SK-N-SH (cell line): ENCODE results near the gene SLC6A13. TPM values are rescaled to one million over a fixed set of nuclear protein-coding genes. Genes with fewer than 3 reads are reported as not detected.

Experiments used
- CTCF ChIA-PET: fragments of 300-600, 350-600 bp; formaldehyde crosslinking; extraction: SDS; loops from one replicate; lab custom pipeline; 2021; lab: Yijun Ruan, JAX
- POLR2A ChIA-PET: fragments of 350-600 bp; sonication (Branson Sonifier 250); formaldehyde crosslinking; extraction: SDS; loops from one replicate; lab custom pipeline; 2020; ENCODE audit warnings: antibody characterized with exemption, inconsistent platforms; lab: Yijun Ruan, JAX
- DNase-seq: peaks from one replicate; pipeline ENCODE4 v3.0.0; 2012
- H2AFZ ChIP-seq: fragments of 200-600 bp; sonication (generic); 2 replicates; pipeline ENCODE4 v1.8.1; 2016; ENCODE audit warnings: antibody characterized with exemption, mild to moderate bottlenecking, low read depth
- H3F3A ChIP-seq: fragments of 200-600 bp; sonication (generic); replicated peaks from 2 replicates; pipeline ENCODE3; 2016; ENCODE audit warnings: antibody characterized with exemption, mild to moderate bottlenecking; ENCODE audit not compliant: insufficient read depth
- H3K27ac ChIP-seq, 2 experiments: fragments of 200-500 bp in 1 of 2; fragments of 200-600 bp in 1 of 2; sonication (Bioruptor generic) in 1 of 2; sonication (generic), shearing (Covaris generic) in 1 of 2; 2 replicates each; pipeline versions ENCODE4 v1.5.1 to v1.6.1; 2014 to 2016; ENCODE audit warnings: low read depth in 2 of 2, inconsistent platforms in 1 of 2, low read length in 1 of 2, mild to moderate bottlenecking in 1 of 2, mixed read lengths in 1 of 2
- H3K27me3 ChIP-seq: fragments of 200-600 bp; sonication (generic), shearing (Covaris generic); 2 replicates; pipeline ENCODE4 v1.6.1; 2016; ENCODE audit warnings: mixed run types; ENCODE audit not compliant: insufficient read depth
- H3K36me3 ChIP-seq, 2 experiments: fragments of 200-500 bp in 1 of 2; fragments of 200-600 bp in 1 of 2; sonication (Bioruptor generic) in 1 of 2; sonication (generic) in 1 of 2; replicated peaks in 1 of 2; 2 replicates each; pipeline versions ENCODE3 to v1.5.1; 2014 to 2016; ENCODE audit warnings: low read length in 1 of 2, mild to moderate bottlenecking in 1 of 2; ENCODE audit not compliant: insufficient read depth in 2 of 2, control insufficient read depth in 1 of 2
- H3K4me1 ChIP-seq, 2 experiments: fragments of 200-500 bp in 1 of 2; fragments of 200-600 bp in 1 of 2; sonication (Bioruptor generic) in 1 of 2; sonication (generic), shearing (Covaris generic) in 1 of 2; 2 replicates each; pipeline versions ENCODE4 v1.5.1 to v1.6.1; 2014 to 2016; ENCODE audit warnings: low read depth in 1 of 2, low read length in 1 of 2, mixed run types in 1 of 2; ENCODE audit not compliant: insufficient read depth in 2 of 2, control insufficient read depth in 1 of 2
- H3K4me2 ChIP-seq: fragments of 200-600 bp; sonication (generic), shearing (Covaris generic); 2 replicates; pipeline ENCODE4 v1.6.1; 2017; ENCODE audit warnings: mixed run types
- H3K4me3 ChIP-seq, 2 experiments: fragments of 200-500 bp in 1 of 2; fragments of 200-600 bp in 1 of 2; sonication (Bioruptor generic) in 1 of 2; sonication (generic), shearing (Covaris generic) in 1 of 2; 2 replicates each; pipeline versions ENCODE4 v1.5.1 to v1.8.1; 2014 to 2016; ENCODE audit warnings: low read depth in 2 of 2, inconsistent platforms in 1 of 2, low read length in 1 of 2, mild to moderate bottlenecking in 1 of 2, mixed read lengths in 1 of 2, moderate library complexity in 1 of 2
- H3K79me2 ChIP-seq: fragments of 200-600 bp; sonication (generic); 2 replicates; pipeline ENCODE4 v1.8.1; 2017; ENCODE audit warnings: mild to moderate bottlenecking; ENCODE audit not compliant: insufficient read depth
- H3K9ac ChIP-seq: fragments of 200-600 bp; sonication (generic); 2 replicates; pipeline ENCODE4 v1.6.1; 2017; ENCODE audit warnings: mixed run types
- H3K9me2 ChIP-seq: fragments of 200-600 bp; sonication (generic); 2 replicates; pipeline ENCODE4 v1.6.1; 2017; ENCODE audit warnings: mixed run types
- H3K9me3 ChIP-seq: fragments of 200-600 bp; sonication (generic); 2 replicates; pipeline ENCODE4 v1.6.1; 2017; ENCODE audit warnings: mixed run types, mild to moderate bottlenecking, moderate library complexity
- H4K20me1 ChIP-seq: fragments of 200-600 bp; sonication (generic); 2 replicates; pipeline ENCODE4 v1.6.1; 2017; ENCODE audit warnings: mild to moderate bottlenecking, mixed run types; ENCODE audit not compliant: insufficient read depth
- CTCF ChIP-seq: fragments of 200-600 bp; sonication (generic); IDR thresholded peaks from 2 replicates; pipeline ENCODE4 v1.6.1; 2017; ENCODE audit warnings: antibody characterized with exemption, mild to moderate bottlenecking, moderate library complexity
- EP300 ChIP-seq, 2 experiments: IDR thresholded peaks; 2 replicates each; pipeline versions ENCODE4 v1.4.0 to v1.6.1; 2012; ENCODE audit warnings: borderline replicate concordance in 1 of 2, low read depth in 1 of 2, low read length in 1 of 2
- EZH2phosphoT487 ChIP-seq: fragments of 200-600 bp; sonication (generic); IDR thresholded peaks from 2 replicates; pipeline ENCODE4 v1.6.1; 2017; ENCODE audit warnings: low read depth, mixed run types, mild to moderate bottlenecking, antibody characterized with exemption, moderate library complexity, borderline replicate concordance
- FOSL2 ChIP-seq: IDR thresholded peaks from 2 replicates; pipeline ENCODE4 v1.4.0; 2012; ENCODE audit warnings: low read depth, mild to moderate bottlenecking, moderate library complexity, borderline replicate concordance
- FOXJ3 ChIP-seq: sonication (generic); formaldehyde crosslinking; IDR thresholded peaks from 2 replicates; pipeline ENCODE4 v1.5.1; 2020; ENCODE audit warnings: mild to moderate bottlenecking, missing genetic modification reagents
- MAX ChIP-seq: IDR thresholded peaks from 2 replicates; pipeline ENCODE4 v1.4.0; 2012; ENCODE audit warnings: low read depth
- NRF1 ChIP-seq: IDR thresholded peaks from 2 replicates; pipeline ENCODE4 v1.6.1; 2012; ENCODE audit warnings: low read depth, mild to moderate bottlenecking, low read length
- REST ChIP-seq: IDR thresholded peaks from 2 replicates; pipeline ENCODE4 v1.6.1; 2012; ENCODE audit warnings: mild to moderate bottlenecking, low read depth, low read length, moderate library complexity
- SMC3 ChIP-seq: IDR thresholded peaks from 2 replicates; pipeline ENCODE4 v1.6.1; 2012; ENCODE audit warnings: low read depth, low read length, improper control_type of control experiment
- TEAD4 ChIP-seq: IDR thresholded peaks from 2 replicates; pipeline ENCODE4 v1.4.0; 2012; ENCODE audit warnings: mild to moderate bottlenecking, borderline replicate concordance; ENCODE audit not compliant: insufficient read depth
- ZBTB33 ChIP-seq: IDR thresholded peaks from 2 replicates; pipeline ENCODE4 v1.4.0; 2012; ENCODE audit warnings: low read depth, borderline replicate concordance
- WGBS: methylation state at CpG from one replicate; pipeline ENCODE4 v1.1.6; 2017; ENCODE audit warnings: low lambda C conversion rate; 5-methylcytosine and 5-hydroxymethylcytosine counted together
- polyA plus RNA-seq, 3 experiments: library from polyadenylated mRNA; depleted of rRNA; stranded (reverse); fragments of >200 nt; gene quantifications; 2 replicates each; pipeline ENCODE4 v1.2.3, GENCODE V29; 2012

SLC6A13 gene
- polyA plus RNA-seq, 1 of the 3 experiments (the other 2 are of a cell fraction), result 0.05 TPM

- H3K27ac ChIP-seq, result no peak overlapping the region
- CTCF ChIA-PET, result interaction anchor here (3.1 to 4.6 kb wide), 2 partner anchors 10 to 39 kb away, joined by 11 to 43 read pairs; no protein-coding TSS in a partner anchor
- POLR2A ChIA-PET, result no interaction called here
- no peak overlapping the region for H3K4me3 ChIP-seq
- TF ChIP-seq ZBTB33 (no peak), FOSL2 (no peak), EZH2phosphoT487 (no peak), NRF1 (no peak), CTCF (no peak), FOXJ3 (CRISPR knock-in tag) (no peak), MAX (no peak), SMC3 (no peak), REST (no peak), EP300 (IDR thresholded peaks at IDR 0.05; ENCODE audit: borderline replicate concordance in 1 of 2, low read depth in 1 of 2, low read length in 1 of 2) (no peak), TEAD4 (no peak)
- H3K27me3 ChIP-seq, result peaks cover 8% of the 10 kb centered on the region
- no peak overlapping the region for H3K4me2 ChIP-seq
- no peak overlapping the region for H2AFZ ChIP-seq
- H3K36me3 ChIP-seq, result no peaks in the 10 kb centered on the region
- no peaks in the 10 kb centered on the region for H3K79me2 ChIP-seq
- no peaks in the 10 kb centered on the region for H4K20me1 ChIP-seq
- DNase-seq, result no peak
- H3K9me2 ChIP-seq, result no peaks in the 10 kb centered on the region
- peaks cover 0 to 10% of the 10 kb centered on the region in 2 experiments; a peak in 1 of 4 replicates for H3K4me1 ChIP-seq
- WGBS, result 52% methylated on average over 3 of the region's 3 CpGs
- no peaks in the 10 kb centered on the region for H3F3A ChIP-seq
- H3K9ac ChIP-seq, result no peak overlapping the region
- no peaks in the 10 kb centered on the region for H3K9me3 ChIP-seq
These were observed 71.1 kb downstream of the SLC6A13 start for GRCh38 chr12:191541-191940.
